Liver (tissue), 9 donors: ENCODE results near the gene RAB35. TPM values are rescaled to one million over a fixed set of nuclear protein-coding genes. Genes with fewer than 3 reads are reported as not detected.

Source experiments
- DNase-seq: peaks from one replicate; pipeline ENCODE4 v3.0.0-alpha.2; 2017; ENCODE audit warnings: low spot score
- H3K27ac ChIP-seq, 2 donors: one replicate each; pipeline ENCODE4 v1.7.0; 2013; ENCODE audit warnings: inconsistent platforms in 2 of 2, low read length in 2 of 2, control low read depth in 1 of 2, low read depth in 1 of 2, mild to moderate bottlenecking in 1 of 2
- H3K27me3 ChIP-seq, 4 donors: one replicate each; pipeline versions ENCODE4 v1.6.1 to v1.7.0; 2013; ENCODE audit warnings: low read length in 3 of 4, inconsistent platforms in 1 of 4, mild to moderate bottlenecking in 1 of 4, moderate library complexity in 1 of 4; ENCODE audit not compliant: control insufficient read depth in 4 of 4, insufficient read depth in 4 of 4
- H3K36me3 ChIP-seq, 4 donors: one replicate each; pipeline versions ENCODE4 v1.6.1 to v1.7.0; 2013; ENCODE audit warnings: low read length in 3 of 4, mild to moderate bottlenecking in 3 of 4, low read depth in 1 of 4, moderate library complexity in 1 of 4; ENCODE audit not compliant: control insufficient read depth in 4 of 4, insufficient read depth in 3 of 4
- H3K4me1 ChIP-seq, 4 donors: one replicate each; pipeline versions ENCODE4 v1.6.1 to v1.7.0; 2013; ENCODE audit warnings: low read length in 3 of 4, mild to moderate bottlenecking in 3 of 4, moderate library complexity in 1 of 4; ENCODE audit not compliant: control insufficient read depth in 4 of 4, insufficient read depth in 4 of 4
- H3K4me3 ChIP-seq, 3 donors: one replicate each; pipeline versions ENCODE4 v1.6.1 to v1.7.0; 2013; ENCODE audit warnings: low read length in 3 of 3, control low read depth in 1 of 3, low read depth in 1 of 3, mild to moderate bottlenecking in 1 of 3
- H3K9ac ChIP-seq, 2 donors: one replicate each; pipeline ENCODE4 v1.7.0; 2013; ENCODE audit warnings: low read length in 2 of 2, mild to moderate bottlenecking in 2 of 2, moderate library complexity in 2 of 2, control low read depth in 1 of 2, low read depth in 1 of 2
- H3K9me3 ChIP-seq, 4 donors: one replicate each; pipeline versions ENCODE4 v1.6.1 to v1.7.0; 2013; ENCODE audit warnings: low read length in 3 of 4; ENCODE audit not compliant: control insufficient read depth in 4 of 4
- EGR1 ChIP-seq, 2 donors: IDR thresholded peaks; 2 replicates each; pipeline ENCODE4 v1.6.1; 2016 to 2018; ENCODE audit warnings: antibody characterized with exemption in 2 of 2, low read depth in 2 of 2
- FOXA1 ChIP-seq: IDR thresholded peaks from 2 replicates; pipeline ENCODE4 v1.6.1; 2016; ENCODE audit warnings: antibody characterized with exemption
- FOXA2 ChIP-seq: IDR thresholded peaks from 2 replicates; pipeline ENCODE4 v1.6.1; 2016; ENCODE audit warnings: antibody characterized with exemption
- GABPA ChIP-seq, 2 donors: IDR thresholded peaks in 1 of 2; conservative IDR thresholded peaks in 1 of 2; 2 replicates each; pipeline ENCODE4 v1.6.1; 2016; ENCODE audit warnings: antibody characterized with exemption in 2 of 2, mild to moderate bottlenecking in 1 of 2, moderate library complexity in 1 of 2
- HNF4A ChIP-seq, 2 donors: conservative IDR thresholded peaks; 2 replicates each; pipeline ENCODE4 v1.6.1; 2016; ENCODE audit warnings: antibody characterized with exemption in 2 of 2, mild to moderate bottlenecking in 2 of 2
- HNF4G ChIP-seq: IDR thresholded peaks from 2 replicates; pipeline ENCODE4 v1.6.1; 2016; ENCODE audit warnings: antibody characterized with exemption
- JUND ChIP-seq, 2 donors: IDR thresholded peaks; 2 replicates each; pipeline ENCODE4 v1.6.1; 2016; ENCODE audit warnings: antibody characterized with exemption in 2 of 2
- NR2F2 ChIP-seq: IDR thresholded peaks from 2 replicates; pipeline ENCODE4 v1.6.1; 2016; ENCODE audit warnings: antibody characterized with exemption
- RAD21 ChIP-seq, 2 donors: IDR thresholded peaks; 2 replicates each; pipeline ENCODE4 v1.6.1; 2016; ENCODE audit warnings: antibody characterized with exemption in 2 of 2, mild to moderate bottlenecking in 2 of 2
- RXRA ChIP-seq, 2 donors: IDR thresholded peaks; 2 replicates each; pipeline ENCODE4 v1.6.1; 2017 to 2018; ENCODE audit warnings: antibody characterized with exemption in 2 of 2, mild to moderate bottlenecking in 1 of 2
- SP1 ChIP-seq: IDR thresholded peaks from 2 replicates; pipeline ENCODE4 v1.6.1; 2018; ENCODE audit warnings: antibody characterized with exemption, mild to moderate bottlenecking
- TAF1 ChIP-seq: conservative IDR thresholded peaks from 2 replicates; pipeline ENCODE4 v1.6.1; 2016; ENCODE audit warnings: antibody characterized with exemption, mild to moderate bottlenecking
- YY1 ChIP-seq: IDR thresholded peaks from 2 replicates; pipeline ENCODE4 v1.6.1; 2016; ENCODE audit warnings: antibody characterized with exemption, mild to moderate bottlenecking
- whole genome bisulfite sequencing: extraction: QIAGEN DNeasy Blood & Tissue Kit; methylation state at CpG from one replicate; pipeline ENCODE4 v1.1.7; 2013; 5-methylcytosine and 5-hydroxymethylcytosine counted together
- polyA plus RNA-seq, 2 donors: library from polyadenylated mRNA; stranded (reverse) in 1 of 2; unstranded in 1 of 2; fragments of 200-250 nt in 1 of 2; fragments of >200 nt in 1 of 2; fragmentation: Nextera tagmentation in 1 of 2; extraction: Ambion mirVana in 1 of 2; gene quantifications; one replicate each; pipeline versions ENCODE4 v1.2.1 to v1.2.3, GENCODE V29; 2013 to 2015
- total RNA-seq, 2 donors: library from RNA; depleted of rRNA; stranded (reverse); fragments of >200 nt; gene quantifications; one replicate each; pipeline ENCODE4 v1.2.3, GENCODE V29; 2014
- TF ChIP-seq, protein P1 (sequence below): IDR thresholded peaks from 2 replicates; pipeline ENCODE4 v1.6.1; 2016; ENCODE audit warnings: antibody characterized with exemption
- TF ChIP-seq, protein P2 (sequence below): fragments of 150-350 bp; IDR thresholded peaks from 2 replicates; pipeline ENCODE4 v1.5.1; 2017; ENCODE audit warnings: improper control_type of control experiment, low read depth, low read length; ENCODE audit not compliant: missing input control
- TF ChIP-seq, protein P3 (sequence below): IDR thresholded peaks from 2 replicates; pipeline ENCODE4 v1.6.1; 2016; ENCODE audit warnings: antibody characterized with exemption
- TF ChIP-seq, protein P4 (sequence below): IDR thresholded peaks from 2 replicates; pipeline ENCODE4 v1.6.1; 2016; ENCODE audit warnings: antibody characterized with exemption
- TF ChIP-seq, protein P5 (sequence below): IDR thresholded peaks from 2 replicates; pipeline ENCODE4 v1.6.1; 2016; ENCODE audit warnings: antibody characterized with exemption, mild to moderate bottlenecking
- donor health status: healthy.
- donor health status: healthy.
- donor health status: healthy.
- donor health status: healthy.
- donor health status: healthy.

Gene RAB35
- total and polyA plus RNA-seq, 4 donors: 7.4 to 14.4 (median 10.2) TPM

DNA sequence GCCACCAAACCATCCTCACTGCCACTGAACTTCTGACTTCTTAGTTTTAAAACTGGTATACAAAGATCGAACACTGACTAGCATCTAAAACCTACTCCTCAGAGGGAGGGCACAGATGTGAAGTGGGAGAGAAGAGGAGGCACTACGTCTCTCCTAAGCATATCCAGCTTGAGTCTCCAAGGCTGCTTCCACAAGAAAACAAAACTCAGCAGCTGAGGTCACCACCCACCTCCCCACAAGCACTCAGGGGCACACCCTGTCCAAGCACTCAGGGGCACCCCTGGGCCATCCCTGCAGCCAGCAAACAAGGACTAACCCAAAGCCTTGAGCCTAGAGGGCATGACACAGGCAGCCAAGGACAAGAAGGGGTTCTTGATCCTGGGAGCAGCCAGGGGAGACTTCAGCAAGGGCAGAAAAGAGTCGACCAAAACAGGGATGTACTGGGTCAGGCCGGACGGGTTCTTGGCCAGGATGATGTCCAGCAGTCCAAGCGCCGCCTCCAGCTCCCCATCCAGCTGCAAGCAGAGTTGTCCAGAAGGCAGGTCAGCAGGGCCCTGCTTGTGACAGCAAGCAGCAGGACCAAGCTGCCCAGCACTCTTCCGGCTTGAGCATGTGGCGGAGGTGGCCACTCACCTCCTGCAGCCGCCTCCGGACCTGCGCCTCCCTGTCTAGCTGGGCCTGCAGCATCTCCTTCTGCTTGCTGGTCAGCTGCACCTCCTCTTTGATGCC is 43.1 kb upstream of the RAB35 start:
- H3K9ac ChIP-seq: no peak overlapping the region
- H3K9me3 ChIP-seq: no peaks in the 10 kb centered on the region
- WGBS: 96% methylated on average over 12 of the region's 12 CpGs
- no peaks in the 10 kb centered on the region for H3K27me3 ChIP-seq
- H3K4me1 ChIP-seq: peaks cover 0 to 11% (median 9%) of the 10 kb centered on the region in 4 donors
- no peak overlapping the region for H3K27ac ChIP-seq
- no peak for DNase-seq
- H3K36me3 ChIP-seq: peaks cover 20 to 94% (median 70%) of the 10 kb centered on the region in 4 donors
- H3K4me3 ChIP-seq: no peak overlapping the region
- TF ChIP-seq FOXA1: no peak
- TF ChIP-seq, protein P1, sequence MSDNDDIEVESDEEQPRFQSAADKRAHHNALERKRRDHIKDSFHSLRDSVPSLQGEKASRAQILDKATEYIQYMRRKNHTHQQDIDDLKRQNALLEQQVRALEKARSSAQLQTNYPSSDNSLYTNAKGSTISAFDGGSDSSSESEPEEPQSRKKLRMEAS: no peak
- TF ChIP-seq HNF4A (conservative IDR thresholded peaks at IDR 0.05): no peak
- no peak for TF ChIP-seq HNF4G
- no peak for TF ChIP-seq FOXA2
- TF ChIP-seq, protein P2, sequence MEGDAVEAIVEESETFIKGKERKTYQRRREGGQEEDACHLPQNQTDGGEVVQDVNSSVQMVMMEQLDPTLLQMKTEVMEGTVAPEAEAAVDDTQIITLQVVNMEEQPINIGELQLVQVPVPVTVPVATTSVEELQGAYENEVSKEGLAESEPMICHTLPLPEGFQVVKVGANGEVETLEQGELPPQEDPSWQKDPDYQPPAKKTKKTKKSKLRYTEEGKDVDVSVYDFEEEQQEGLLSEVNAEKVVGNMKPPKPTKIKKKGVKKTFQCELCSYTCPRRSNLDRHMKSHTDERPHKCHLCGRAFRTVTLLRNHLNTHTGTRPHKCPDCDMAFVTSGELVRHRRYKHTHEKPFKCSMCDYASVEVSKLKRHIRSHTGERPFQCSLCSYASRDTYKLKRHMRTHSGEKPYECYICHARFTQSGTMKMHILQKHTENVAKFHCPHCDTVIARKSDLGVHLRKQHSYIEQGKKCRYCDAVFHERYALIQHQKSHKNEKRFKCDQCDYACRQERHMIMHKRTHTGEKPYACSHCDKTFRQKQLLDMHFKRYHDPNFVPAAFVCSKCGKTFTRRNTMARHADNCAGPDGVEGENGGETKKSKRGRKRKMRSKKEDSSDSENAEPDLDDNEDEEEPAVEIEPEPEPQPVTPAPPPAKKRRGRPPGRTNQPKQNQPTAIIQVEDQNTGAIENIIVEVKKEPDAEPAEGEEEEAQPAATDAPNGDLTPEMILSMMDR: no peak
- no peak for TF ChIP-seq GABPA (IDR thresholded peaks at IDR 0.05 in 1 of 2, conservative IDR thresholded peaks at IDR 0.05 in 1 of 2)
- TF ChIP-seq TAF1: no peak
- TF ChIP-seq, protein P3, sequence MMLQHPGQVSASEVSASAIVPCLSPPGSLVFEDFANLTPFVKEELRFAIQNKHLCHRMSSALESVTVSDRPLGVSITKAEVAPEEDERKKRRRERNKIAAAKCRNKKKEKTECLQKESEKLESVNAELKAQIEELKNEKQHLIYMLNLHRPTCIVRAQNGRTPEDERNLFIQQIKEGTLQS: no peak
- no peak for TF ChIP-seq JUND (IDR thresholded peaks at IDR 0.05)
- TF ChIP-seq YY1: no peak
- TF ChIP-seq EGR1 (IDR thresholded peaks at IDR 0.05; ENCODE audit: low read depth in 2 of 2): no peak
- TF ChIP-seq, protein P4, sequence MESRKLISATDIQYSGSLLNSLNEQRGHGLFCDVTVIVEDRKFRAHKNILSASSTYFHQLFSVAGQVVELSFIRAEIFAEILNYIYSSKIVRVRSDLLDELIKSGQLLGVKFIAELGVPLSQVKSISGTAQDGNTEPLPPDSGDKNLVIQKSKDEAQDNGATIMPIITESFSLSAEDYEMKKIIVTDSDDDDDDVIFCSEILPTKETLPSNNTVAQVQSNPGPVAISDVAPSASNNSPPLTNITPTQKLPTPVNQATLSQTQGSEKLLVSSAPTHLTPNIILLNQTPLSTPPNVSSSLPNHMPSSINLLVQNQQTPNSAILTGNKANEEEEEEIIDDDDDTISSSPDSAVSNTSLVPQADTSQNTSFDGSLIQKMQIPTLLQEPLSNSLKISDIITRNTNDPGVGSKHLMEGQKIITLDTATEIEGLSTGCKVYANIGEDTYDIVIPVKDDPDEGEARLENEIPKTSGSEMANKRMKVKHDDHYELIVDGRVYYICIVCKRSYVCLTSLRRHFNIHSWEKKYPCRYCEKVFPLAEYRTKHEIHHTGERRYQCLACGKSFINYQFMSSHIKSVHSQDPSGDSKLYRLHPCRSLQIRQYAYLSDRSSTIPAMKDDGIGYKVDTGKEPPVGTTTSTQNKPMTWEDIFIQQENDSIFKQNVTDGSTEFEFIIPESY: no peak
- TF ChIP-seq, protein P5, sequence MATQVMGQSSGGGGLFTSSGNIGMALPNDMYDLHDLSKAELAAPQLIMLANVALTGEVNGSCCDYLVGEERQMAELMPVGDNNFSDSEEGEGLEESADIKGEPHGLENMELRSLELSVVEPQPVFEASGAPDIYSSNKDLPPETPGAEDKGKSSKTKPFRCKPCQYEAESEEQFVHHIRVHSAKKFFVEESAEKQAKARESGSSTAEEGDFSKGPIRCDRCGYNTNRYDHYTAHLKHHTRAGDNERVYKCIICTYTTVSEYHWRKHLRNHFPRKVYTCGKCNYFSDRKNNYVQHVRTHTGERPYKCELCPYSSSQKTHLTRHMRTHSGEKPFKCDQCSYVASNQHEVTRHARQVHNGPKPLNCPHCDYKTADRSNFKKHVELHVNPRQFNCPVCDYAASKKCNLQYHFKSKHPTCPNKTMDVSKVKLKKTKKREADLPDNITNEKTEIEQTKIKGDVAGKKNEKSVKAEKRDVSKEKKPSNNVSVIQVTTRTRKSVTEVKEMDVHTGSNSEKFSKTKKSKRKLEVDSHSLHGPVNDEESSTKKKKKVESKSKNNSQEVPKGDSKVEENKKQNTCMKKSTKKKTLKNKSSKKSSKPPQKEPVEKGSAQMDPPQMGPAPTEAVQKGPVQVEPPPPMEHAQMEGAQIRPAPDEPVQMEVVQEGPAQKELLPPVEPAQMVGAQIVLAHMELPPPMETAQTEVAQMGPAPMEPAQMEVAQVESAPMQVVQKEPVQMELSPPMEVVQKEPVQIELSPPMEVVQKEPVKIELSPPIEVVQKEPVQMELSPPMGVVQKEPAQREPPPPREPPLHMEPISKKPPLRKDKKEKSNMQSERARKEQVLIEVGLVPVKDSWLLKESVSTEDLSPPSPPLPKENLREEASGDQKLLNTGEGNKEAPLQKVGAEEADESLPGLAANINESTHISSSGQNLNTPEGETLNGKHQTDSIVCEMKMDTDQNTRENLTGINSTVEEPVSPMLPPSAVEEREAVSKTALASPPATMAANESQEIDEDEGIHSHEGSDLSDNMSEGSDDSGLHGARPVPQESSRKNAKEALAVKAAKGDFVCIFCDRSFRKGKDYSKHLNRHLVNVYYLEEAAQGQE: no peak
- no peak for TF ChIP-seq NR2F2
- TF ChIP-seq RAD21 (IDR thresholded peaks at IDR 0.05): no peak
- no peak for TF ChIP-seq SP1
- no peak for TF ChIP-seq RXRA (IDR thresholded peaks at IDR 0.05)
